HG03039 (cell line): ENCODE data around the gene ZDBF2.
"Not testable (repeated sequence)": the region's sequence is repeated elsewhere in the genome, so short reads cannot be mapped to it uniquely, and the experiment has no call there.

Source experiments
- ATAC-seq: cut with Tn5 transposase; IDR thresholded peaks from one replicate; pipeline ENCODE4 v1.9.1; 2021; ENCODE audit warnings: mild to moderate bottlenecking, moderate library complexity; ENCODE audit not compliant: unreplicated experiment

ZDBF2 gene

DNA sequence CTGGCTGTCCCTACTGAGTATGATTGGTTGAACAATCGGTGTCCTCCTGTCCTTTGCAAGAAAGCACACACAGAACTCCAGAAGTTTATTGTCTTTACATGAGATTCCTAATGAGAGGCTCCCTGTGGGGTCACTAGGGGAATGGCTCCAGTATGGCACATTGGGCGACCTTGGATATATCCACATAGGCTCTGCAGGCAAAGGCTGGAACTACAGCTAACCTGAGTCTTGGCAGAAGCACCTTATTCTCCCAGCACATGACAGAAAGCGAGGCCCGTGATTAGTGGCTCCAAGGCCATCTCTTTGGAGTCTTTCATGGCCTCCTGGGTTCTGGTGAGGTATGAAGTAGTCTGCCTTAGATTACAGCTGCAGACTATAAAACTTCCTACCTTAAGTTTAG, 49.0 kb downstream of the ZDBF2 start:
- no peak for ATAC-seq

DNA sequence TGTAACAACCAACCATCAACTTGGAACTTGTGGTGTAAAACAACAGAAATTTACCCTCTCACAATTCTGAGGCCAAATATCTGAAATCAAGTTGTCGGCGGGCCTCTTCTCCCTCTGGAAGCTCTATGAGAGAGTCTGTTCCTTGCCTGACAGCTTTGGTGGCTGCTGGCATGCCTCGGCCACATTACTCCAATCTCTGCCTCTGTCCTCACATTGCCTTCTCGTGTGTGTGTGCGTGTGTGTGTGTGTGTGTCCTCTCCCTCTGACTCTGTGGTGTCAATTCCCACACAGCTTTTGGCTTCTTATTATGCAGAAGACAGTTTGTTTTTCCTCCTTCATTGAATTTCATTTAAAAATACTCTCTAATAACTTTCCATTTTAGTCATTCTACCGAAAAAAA, 50.4 kb downstream of the ZDBF2 start:
- ATAC-seq = no peak

DNA sequence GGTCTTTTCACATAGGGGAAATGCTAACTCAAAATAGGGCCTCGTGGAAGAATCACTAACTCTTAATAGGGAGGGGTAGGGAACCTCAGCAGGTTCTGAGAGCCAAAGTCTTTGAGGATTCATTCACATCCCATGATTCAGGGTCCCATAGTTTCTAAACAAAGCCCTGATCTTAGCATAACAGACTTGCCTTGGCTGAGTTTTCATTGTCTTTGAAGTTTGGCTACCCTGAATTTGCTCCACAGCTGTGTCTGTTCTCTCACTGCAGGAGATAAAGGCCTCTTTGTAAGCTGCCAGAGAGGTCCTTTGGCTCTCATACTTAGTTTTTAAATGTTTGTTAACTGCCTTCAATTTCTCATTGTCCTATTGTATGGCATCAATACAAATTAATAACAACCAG, 54.5 kb downstream of the ZDBF2 start:
- no peak for ATAC-seq

DNA sequence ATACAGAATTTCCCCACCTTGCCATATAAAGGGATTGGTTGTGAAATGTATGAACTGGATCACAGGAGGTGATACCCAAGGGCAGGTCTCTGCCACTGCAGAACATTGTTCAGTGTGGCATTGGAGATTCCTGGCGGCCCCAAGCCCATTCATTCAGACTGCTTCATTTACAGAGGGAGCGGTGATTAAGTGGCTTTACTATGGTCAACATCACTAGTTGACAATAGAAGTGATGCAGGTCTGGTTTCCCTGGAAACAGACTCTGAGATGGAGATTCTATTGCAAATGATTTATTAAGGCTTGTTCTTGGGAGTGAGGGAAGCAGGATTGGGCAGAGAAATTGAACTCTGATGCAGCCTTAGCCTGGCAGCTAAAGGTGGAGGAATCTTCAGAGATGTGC, 62.4 kb downstream of the ZDBF2 start:
- no peak for ATAC-seq

DNA sequence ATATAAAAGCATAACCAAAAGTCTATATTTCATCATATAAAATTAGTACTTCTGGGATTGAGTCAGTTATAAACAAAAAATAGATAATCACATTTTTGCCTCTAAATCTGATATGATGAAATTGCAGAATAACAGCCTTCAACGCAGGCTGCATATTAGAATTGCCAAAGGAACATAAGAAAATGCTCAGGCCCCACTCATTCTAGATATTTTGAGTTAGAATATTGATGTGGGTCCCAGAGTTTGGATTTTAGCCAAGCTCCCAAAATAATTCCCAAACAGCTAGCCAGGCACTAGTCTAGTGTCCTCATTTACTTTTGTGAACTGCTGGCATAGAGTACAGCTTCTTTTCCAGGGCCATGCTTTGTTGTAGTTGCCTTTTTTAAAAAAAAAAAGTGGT, 63.5 kb downstream of the ZDBF2 start:
- ATAC-seq = no peak

DNA sequence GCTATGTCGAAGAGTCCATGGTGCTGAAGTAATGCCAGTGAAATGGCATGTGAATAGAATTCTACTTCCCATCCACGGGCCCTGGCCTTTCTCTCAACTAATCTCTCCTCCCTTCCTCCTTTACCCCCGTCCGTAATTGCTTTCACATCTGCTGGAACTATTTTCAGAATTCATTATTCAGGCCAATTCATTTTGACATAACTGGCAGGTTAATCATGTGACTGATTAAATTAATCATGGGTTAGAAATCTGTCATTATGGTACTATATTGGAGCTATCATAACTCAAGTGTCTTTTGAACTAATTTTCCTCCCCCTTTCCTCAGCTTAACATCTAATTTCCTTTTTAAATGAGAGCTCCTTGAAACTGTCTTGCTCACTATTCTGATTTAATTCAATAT, 66.9 kb downstream of the ZDBF2 start:
- ATAC-seq = no peak

DNA sequence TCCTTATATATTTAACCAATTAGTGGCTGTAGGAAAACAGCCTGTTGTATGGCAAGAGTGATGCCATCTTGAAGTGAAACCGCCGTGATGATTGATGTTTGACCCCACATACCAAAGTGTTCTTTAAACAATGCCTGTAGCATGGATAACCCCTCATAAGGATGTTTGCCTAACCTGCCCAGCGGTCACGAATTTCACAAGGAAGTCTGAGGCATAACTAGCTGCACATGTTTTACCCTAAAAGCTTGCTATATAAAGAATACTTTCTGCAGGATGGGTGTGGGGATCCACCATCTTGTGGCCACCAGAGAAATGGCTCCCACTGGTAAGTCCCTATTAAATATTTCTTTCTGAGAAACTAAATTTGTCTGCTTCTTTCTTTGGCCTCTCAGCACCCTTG, 68.7 kb downstream of the ZDBF2 start:
- ATAC-seq = no peak

DNA sequence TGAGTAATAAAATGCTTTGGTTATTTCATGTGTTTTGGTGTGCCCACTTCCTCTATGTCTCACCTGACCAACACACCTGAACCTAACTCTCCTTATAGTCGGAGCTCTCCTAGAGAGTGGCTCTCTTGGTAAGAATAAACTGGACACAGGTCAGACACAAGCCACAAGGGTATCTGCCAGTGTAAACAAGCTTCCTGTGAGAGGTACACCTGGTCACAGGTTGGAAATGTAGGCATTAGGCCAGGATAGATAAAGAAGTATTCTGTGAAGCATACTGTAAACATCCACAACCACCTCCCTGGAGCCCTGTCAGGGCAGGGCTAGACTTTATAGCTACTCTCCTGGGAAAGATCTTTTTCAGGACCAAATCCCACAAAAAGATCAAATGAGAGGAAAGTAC, 69.4 kb downstream of the ZDBF2 start:
- ATAC-seq = no peak

DNA sequence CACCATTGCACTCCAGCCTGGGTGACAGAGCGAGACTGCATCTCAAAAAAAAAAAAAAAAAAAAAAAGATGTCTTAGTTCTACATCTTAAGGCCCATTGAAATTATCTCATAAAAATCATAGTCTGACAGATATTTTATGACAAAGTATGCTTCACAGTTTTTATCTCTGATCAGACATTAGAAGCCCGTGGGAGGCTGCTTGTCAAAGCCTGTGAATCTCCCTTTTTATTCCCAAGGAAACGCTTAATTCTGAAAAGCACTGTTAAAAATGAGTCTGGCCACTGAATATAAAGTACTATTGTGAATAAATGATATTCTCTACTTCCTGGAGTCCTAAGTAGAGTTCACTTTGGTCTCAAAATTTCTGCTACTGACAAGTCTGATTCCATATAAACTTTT, 71.1 kb downstream of the ZDBF2 start:
- no peak for ATAC-seq

DNA sequence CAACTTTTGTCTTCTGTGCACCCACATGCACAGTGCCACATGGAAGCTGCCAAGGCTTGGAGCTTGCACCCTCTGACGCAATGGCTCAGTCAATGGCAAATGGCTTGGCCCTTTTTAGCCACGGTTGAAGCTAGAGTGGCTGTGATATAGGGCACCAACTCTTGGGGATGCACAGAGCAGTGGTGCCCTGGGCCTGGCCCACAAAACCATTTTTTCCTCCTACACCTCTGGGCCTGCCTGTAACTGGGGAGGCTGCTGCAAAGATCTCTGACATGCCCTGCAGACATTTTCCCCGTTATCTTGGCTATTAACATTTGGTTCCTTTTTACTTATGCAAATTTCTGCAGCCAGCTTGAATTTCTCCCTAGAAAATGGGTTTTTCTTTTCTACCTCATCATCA, 74.9 kb downstream of the ZDBF2 start:
- ATAC-seq = no peak

DNA sequence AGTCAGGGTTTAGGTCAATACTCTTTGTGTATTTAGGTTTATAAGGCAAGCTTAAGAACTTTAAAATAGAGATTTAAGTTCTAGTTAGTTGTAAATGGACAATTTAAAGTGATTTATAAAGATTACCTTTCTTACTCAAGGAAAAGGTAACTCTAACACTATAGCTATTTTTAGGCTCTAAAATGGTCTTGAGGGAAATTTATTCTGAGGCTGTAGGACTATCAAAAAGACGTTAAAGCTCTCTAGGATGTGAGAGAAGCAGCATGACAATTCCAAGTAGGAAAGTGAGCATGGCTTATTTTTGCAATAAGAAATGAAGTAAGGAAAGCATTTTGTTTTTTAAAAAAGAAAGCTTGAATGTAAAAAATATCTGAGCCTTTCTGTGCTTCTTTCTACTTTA, 78.1 kb downstream of the ZDBF2 start:
- no peak for ATAC-seq

DNA sequence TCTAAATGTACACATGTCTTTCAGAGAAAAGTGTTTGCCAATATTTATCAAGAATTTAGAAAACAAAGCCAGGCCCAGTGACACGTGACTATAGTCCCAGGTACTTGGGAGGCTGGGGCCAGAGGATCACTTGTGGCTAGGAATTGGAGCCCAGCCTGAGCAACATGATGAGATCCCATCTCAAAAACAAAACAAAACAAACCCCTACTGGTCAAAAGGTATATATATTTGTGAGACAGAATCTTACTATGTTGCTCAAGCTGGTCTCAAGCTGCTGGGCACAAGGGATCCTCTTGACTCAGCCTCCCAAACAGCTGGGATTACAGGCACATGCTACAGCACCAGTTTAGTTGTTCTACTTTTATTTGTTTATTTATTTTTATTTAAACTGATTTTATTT, 79.2 kb downstream of the ZDBF2 start:
- no peak for ATAC-seq

DNA sequence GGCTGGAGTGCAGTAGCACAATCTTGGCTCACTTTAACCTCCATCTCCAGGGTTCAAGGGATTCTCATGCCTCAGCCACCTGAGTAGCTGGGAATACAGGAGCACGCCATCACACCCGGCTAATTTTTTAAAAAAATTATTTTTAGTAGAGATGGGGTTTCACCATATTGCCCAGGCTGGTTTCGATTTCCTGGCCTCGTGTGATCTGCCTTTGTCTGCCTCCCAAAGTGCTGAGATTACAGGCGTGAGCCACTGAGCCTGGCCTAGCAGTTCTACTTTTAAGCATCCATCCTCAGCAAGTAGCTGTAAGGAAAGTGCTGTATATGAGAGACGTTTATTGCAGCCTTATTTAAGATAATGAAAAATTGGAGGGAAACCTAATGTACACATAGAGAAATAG, 79.7 kb downstream of the ZDBF2 start:
- no peak for ATAC-seq

DNA sequence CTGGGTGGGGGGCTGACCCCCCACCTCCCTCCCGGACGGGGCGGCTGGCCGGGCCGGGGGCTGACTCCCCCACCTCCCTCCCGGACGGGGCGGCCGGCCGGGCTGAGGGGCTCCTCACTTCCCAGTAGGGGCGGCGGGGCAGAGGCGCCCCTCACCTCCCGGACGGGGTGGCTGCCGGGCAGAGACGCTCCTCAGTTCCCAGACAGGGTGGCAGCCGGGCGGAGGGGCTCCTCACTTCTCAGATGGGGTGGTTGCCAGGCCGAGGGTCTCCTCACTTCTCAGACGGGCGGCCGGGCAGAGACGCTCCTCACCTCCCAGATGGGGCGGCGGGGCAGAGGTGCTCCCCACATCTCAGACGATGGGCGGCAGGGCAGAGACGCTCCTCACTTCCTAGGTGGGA, 82.4 kb downstream of the ZDBF2 start:
- not testable (repeated sequence) for ATAC-seq

DNA sequence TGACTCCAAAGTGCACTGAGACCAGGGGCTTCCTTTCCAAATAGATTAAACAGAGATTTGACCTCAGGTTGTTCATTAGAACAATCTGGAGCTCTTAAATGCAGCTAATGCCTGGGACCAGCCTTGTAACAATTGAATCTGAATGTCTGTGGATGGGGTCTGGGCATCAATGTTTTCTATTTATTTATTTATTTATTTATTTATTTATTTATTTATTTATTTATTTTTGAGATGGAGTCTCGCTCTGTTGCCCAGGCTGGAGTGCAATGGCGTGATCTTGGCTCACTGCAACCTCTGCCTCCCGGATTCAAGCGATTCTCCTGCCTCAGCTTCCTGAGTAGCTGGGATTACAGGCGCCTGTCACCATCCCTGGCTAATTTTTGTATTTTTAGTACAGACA, 86.4 kb downstream of the ZDBF2 start:
- ATAC-seq = not testable (repeated sequence)

DNA sequence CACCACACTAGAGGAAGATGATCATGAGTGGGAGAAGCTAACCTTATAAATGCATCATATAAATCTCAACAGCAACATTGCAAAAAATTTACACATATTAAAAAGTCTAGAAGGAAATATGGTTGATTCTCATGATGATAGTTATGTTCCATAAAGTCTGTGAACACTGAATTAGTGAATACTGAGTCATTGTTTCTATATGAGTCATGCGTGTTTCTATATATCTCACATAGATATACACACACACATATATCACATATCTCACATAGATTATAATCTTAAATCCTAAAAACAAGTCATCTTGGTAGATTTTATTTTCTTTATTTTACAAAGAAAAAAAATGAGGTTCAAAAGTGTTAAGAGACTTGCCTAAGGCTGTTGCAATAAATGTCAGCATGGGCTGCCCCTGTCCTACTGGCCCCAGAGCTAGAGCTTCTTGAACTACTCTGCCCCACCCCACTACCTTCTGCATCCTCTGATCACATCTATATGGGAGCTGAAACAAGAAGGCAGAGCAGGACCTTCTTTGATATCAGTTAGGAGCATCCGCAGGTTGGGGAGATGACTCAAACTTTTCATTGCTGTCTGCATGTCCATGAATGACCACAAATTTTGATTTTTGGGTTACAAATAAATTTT, 87.1 kb downstream of the ZDBF2 start:
- ATAC-seq = peak; percentile 87
